Anterior cingulate cortex (tissue), 58 donors: ENCODE data around the gene CCDC82.
A peak's percentile ranks its signal among the peaks of the same experiment; 100 is the strongest.

Source experiments
- DNase-seq, 58 donors: peaks; one replicate each; lab custom pipeline; 2025; lab: John Stamatoyannopoulos, UW

Gene CCDC82

GRCh38 chr11:96331699-96332116, 58.0 kb downstream of the CCDC82 start:
- no peak for DNase-seq

DNA sequence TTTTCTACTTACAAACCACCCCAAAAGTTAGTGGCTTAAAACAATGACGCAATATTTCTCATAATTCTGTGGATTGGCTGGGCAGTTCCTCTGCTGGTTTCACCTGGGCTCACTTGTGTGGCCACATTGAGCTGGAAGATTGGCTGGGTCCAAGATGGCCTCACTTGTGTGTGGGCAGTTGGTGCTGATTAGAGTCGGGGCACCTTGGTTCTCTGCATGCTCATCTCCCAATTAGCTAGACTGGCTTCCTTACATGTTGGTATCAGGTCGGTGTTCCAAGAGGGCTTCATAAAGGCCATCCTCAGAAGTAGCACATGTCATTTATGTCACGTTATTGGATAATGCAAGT, 59.2 kb downstream of the CCDC82 start:
- DNase-seq, result no peak

DNA sequence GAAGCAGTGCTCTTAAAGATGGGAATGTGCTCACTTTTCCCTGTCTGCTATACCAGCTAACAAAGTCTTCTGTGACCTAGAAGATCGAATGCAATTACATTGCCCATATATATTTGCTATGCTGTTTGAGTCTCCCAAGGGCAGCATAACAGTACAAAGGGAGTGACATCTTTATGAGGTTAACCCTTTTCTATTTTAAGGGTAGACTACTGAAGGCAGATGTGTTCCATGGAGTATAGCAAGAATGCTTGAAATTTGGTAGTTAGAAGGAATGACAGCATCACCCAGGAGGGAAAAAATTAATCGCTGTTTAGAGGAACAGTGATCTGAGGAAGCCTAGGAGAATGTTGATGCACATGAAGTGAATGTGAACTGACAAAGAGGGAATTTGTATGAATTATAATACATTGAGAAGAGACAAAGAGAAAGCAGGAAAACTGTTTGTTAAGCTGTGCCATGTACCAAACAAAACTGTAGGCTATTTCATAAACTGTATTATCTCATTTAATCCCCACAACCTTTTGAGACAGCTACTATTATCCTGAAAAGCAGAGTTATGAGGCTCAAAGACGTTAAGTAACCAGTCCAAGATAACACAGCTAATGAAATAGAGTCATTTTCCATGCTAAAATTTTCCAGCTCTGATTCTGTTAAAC, 59.7 kb downstream of the CCDC82 start:
- DNase-seq, result no peak

DNA sequence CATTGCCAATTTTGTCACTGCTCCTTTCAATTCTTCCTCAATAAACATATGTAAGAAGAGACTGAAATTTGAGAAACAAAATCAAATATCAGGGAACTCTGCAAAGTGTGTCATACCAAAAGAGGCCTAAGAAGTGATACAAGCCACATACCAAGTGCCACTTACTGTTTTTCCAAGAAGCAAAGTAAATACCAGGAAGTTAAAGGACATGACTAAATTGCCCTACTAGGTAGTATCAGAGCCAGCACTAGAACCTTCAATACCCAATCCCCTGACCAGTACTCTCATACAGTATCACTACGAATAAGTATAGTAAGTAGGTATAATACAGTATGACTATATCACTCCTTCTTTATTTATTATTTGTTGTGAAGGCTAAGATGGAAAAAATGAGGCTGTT, 60.3 kb downstream of the CCDC82 start:
- DNase-seq, result no peak

- DNase-seq, result no peak
These were observed 61.2 kb downstream of the CCDC82 start for GRCh38 chr11:96328395-96329010.

GRCh38 chr11:96326959-96327358, 62.8 kb downstream of the CCDC82 start:
- no peak for DNase-seq

- no peak for DNase-seq
These were observed 64.8 kb downstream of the CCDC82 start for GRCh38 chr11:96324912-96325311.

DNA sequence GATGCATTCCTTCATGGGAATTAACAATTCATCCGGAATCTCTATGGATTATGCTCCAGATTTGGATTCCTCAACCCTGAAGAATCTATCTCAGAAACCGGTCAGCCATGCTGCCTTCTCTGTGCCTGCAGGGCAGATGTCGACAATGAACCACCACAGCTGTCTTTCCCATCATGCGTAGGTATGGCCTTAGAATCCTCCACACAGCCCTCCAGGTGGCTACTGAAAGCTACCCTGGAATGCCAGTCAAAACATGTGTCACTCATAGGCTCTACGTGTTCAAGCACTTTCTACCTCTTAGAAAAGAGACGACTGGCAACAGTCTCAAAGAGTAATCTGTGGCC, 66.1 kb downstream of the CCDC82 start:
- DNase-seq, result no peak

DNA sequence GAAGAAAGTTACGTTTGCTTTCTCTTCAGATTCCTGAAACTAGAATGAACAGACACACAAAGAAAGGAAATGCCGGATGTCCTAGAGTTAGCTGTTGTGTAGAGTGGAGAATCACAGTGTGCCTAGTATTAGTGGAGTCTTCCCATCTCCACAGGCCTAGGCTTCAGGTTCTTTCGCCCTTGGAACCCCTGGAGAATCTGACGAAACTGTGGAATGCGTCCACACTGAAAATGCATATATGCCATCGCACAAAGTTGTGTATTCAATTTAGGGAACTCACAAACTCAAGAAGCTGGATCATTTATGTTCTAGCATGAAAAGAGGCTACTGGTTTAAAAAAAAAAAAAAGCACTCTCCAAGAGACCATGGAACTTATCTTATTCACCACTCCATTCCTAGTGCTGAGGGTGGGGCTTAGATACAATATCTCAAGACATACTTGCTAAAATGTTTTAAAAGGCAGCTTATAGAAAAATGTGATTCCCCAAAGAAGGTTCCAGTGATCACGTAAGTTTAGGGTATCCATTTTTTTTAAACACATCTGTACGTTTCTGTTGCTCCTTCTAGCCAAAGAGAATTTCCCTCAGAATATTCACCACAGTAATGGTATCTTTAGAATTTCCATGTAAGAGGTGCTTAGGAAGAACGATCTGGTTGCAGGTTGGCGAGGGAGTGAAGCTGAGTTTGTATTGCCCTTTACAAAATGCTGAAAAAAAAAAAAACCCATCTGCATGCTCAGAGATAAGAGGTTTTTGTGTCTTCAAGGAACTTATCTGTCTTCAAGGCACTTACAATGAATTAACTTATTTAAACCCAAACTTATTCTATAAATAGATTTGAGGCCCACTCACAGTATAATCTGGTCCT, 66.7 kb downstream of the CCDC82 start:
- no peak for DNase-seq

GRCh38 chr11:96321091-96321490, 68.6 kb downstream of the CCDC82 start:
- no peak for DNase-seq

- DNase-seq, result no peak
These were observed 69.6 kb downstream of the CCDC82 start for GRCh38 chr11:96319898-96320656.

GRCh38 chr11:96318850-96319249, 70.9 kb downstream of the CCDC82 start:
- DNase-seq, result no peak

- no peak for DNase-seq
These were observed 71.3 kb downstream of the CCDC82 start for GRCh38 chr11:96318399-96318798.

- DNase-seq, result no peak
These were observed 71.7 kb downstream of the CCDC82 start for GRCh38 chr11:96317985-96318384.

GRCh38 chr11:96317571-96317970, 72.1 kb downstream of the CCDC82 start:
- peak in 2 of 58 donors; percentile 5 to 8 for DNase-seq

DNA sequence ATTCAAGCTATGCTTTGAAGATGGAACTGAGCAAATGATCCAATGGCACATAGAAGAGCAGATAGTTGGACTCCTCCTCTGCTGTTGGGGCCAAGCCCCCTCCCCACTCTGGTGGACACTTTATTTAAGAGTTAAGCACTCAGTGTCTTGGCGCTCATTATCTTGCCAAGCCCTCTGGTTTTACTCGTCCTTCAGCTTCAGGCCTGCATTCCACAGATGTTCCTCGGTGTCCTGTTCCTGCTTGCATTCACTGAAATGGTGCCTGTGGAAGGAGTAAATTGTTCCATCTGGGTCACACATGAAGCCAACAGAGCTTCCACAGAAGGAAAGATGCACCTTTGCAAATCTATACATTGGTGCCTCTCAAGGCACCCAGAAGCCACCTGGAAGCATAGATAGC, 72.8 kb downstream of the CCDC82 start:
- no peak for DNase-seq

- DNase-seq, result no peak
These were observed 74.2 kb downstream of the CCDC82 start for GRCh38 chr11:96315476-96315875.

GRCh38 chr11:96314326-96315020, 75.2 kb downstream of the CCDC82 start:
- no peak for DNase-seq

- DNase-seq, result no peak
These were observed 76.5 kb downstream of the CCDC82 start for GRCh38 chr11:96313163-96313562.

- no peak for DNase-seq
These were observed 78.6 kb downstream of the CCDC82 start for GRCh38 chr11:96311120-96311568.
